Subcutaneous abdominal adipose tissue (tissue), 5 donors: Measurements from ENCODE around the gene ITPA.
"Not testable (repeated sequence)": the region's sequence is repeated elsewhere in the genome, so short reads cannot be mapped to it uniquely, and the experiment has no call there.

ENCODE experiments used
- H3K27ac ChIP-seq: one replicate; pipeline ENCODE4 v1.7.0; 2013; ENCODE audit warnings: low read depth, mild to moderate bottlenecking, inconsistent platforms, low read length, moderate library complexity
- H3K27me3 ChIP-seq, 5 donors: one replicate each; pipeline ENCODE4 v1.7.0; 2013; ENCODE audit warnings: low read length in 5 of 5, inconsistent platforms in 1 of 5; ENCODE audit not compliant: control insufficient read depth in 5 of 5, insufficient read depth in 4 of 5
- H3K36me3 ChIP-seq, 5 donors: one replicate each; pipeline ENCODE4 v1.7.0; 2013; ENCODE audit warnings: low read length in 5 of 5; ENCODE audit not compliant: control insufficient read depth in 5 of 5, insufficient read depth in 5 of 5
- H3K4me1 ChIP-seq, 5 donors: one replicate each; pipeline ENCODE4 v1.7.0; 2013; ENCODE audit warnings: low read length in 5 of 5, mild to moderate bottlenecking in 3 of 5, moderate library complexity in 1 of 5; ENCODE audit not compliant: control insufficient read depth in 5 of 5, insufficient read depth in 5 of 5
- H3K4me3 ChIP-seq, 5 donors: one replicate each; pipeline ENCODE4 v1.7.0; 2013; ENCODE audit warnings: low read length in 5 of 5, low read depth in 1 of 5
- H3K9ac ChIP-seq, 5 donors: one replicate each; pipeline ENCODE4 v1.7.0; 2013; ENCODE audit warnings: low read length in 5 of 5, mild to moderate bottlenecking in 4 of 5, moderate library complexity in 3 of 5
- H3K9me3 ChIP-seq, 5 donors: one replicate each; pipeline ENCODE4 v1.7.0; 2013; ENCODE audit warnings: low read length in 5 of 5; ENCODE audit not compliant: control insufficient read depth in 5 of 5
- donor health status: healthy.
- donor health status: healthy.
- donor health status: healthy.
- donor health status: healthy.
- donor health status: healthy.

ITPA gene

DNA sequence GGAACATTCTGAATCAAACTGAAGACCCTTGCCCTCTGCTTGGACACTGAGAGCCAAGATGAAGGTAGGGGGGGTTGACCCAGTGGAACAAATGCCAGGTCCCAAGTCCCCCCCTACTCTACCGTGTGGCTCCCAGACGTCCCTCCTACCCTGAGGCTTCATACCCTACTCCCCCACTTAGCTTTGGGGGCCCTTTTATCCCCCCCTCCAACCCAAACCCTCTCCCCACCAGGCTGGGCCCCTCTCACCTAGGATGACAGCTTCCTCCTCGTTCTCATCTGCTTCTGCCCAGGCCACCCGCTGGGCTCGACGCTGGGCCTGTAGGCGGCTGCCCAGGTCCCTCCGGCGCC lies 6.4 kb upstream of the ITPA start:
- H3K4me1 ChIP-seq: peaks cover 0 to 20% (median 18%) of the 10 kb centered on the region in 5 donors
- no peaks in the 10 kb centered on the region for H3K27me3 ChIP-seq
- H3K9ac ChIP-seq: peak overlapping the region in 4 of 5 donors; percentile 83 to 96 (median 94)
- H3K27ac ChIP-seq: no peak overlapping the region
- peaks cover 0 to 24% (median 20%) of the 10 kb centered on the region in 5 donors for H3K36me3 ChIP-seq
- peak overlapping the region; percentile 35 to 98 (median 92) for H3K4me3 ChIP-seq
- no peaks in the 10 kb centered on the region for H3K9me3 ChIP-seq

DNA sequence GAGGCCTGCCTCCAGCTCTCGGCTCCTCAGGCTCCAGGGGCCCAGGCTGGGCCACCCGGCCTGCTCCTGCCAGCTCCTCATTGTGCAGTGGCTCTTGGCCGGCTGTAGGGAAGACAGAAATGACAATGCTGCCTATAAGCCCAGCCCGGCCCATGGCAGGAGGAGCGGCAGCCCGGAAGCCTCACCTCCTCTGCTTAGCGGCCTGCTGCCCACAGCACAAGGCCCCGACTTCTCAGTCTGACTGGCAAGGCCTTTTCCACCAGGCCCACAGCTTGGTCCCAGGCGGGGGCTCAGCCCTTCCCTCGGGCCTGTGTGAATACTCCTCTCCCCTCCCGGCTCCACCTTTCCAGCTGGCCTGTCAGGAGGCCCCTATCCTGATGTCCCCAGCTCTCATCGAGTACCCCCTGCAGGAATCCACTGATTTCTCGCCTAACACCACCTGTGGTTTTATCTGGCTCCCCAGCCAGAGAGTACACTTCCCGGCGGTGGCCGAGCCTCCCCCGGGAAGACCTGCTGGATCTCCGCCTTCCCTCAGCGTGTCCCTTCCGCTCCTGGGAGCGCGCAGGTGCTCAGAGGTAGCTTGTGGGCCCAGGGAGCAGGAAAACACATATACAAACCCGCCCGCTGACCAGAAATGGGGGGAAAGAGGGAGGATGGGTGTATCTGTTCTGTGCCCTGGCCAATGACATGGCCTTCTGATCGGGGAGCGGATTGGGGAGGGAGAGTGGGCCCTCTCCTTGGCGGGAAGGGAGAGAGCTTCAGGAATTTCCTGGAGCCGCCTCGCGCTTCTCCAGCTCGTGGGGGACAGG lies 5.8 kb upstream of the ITPA start:
- H3K27me3 ChIP-seq: no peaks in the 10 kb centered on the region
- peak overlapping the region; percentile 83 to 96 (median 93) for H3K9ac ChIP-seq
- no peaks in the 10 kb centered on the region for H3K9me3 ChIP-seq
- peaks cover 0 to 24% (median 20%) of the 10 kb centered on the region in 5 donors for H3K4me1 ChIP-seq
- H3K36me3 ChIP-seq: peaks cover 0 to 24% (median 20%) of the 10 kb centered on the region in 5 donors
- peak overlapping the region; percentile 78 for H3K27ac ChIP-seq
- H3K4me3 ChIP-seq: peak overlapping the region; percentile 90 to 98 (median 92)

DNA sequence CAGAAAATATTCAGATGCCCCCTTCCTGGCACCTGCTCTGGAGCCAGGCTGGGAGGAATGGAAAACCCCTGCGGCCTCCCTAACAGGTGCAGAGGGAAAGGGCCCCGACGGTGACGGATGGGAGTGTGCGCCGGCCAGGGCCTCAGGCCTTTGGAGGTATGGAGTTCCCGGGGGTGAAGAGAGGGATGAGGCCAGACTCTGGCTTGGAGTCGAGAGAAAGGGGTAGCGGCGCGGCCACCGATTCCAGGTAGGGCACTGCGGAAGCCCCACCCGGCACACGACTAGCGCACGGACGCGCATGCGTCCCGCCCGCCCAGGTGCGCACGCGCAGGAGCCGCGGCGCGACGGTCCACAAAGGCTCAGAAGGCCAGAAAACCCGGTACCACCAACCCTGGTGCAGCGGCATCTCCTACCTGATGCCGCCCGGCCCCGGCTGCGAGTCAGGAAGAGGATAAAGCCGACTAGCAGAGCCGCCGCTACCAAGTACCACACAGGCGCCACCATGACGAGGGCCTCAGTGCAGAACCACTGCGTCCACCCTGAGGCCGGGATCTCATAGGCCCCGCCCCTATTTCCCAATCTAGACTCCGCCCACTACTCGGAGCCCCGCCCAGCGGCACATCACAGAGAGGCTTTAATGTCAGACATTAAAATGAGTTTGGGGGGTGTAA lies 5.0 kb upstream of the ITPA start, which contains the start of gene DDRGK1:
Gene DDRGK1, minus strand, starts transcription at position 559 of the 671 bp plus-strand sequence. Its CDS starts 55 bp downstream, at position 504.
- Histone ChIP-seq H3K4me3 (peak within 1 kb of the TSS; percentile 90 to 98 (median 92)), H3K9me3 (no peaks in the 10 kb centered on the region)

DNA sequence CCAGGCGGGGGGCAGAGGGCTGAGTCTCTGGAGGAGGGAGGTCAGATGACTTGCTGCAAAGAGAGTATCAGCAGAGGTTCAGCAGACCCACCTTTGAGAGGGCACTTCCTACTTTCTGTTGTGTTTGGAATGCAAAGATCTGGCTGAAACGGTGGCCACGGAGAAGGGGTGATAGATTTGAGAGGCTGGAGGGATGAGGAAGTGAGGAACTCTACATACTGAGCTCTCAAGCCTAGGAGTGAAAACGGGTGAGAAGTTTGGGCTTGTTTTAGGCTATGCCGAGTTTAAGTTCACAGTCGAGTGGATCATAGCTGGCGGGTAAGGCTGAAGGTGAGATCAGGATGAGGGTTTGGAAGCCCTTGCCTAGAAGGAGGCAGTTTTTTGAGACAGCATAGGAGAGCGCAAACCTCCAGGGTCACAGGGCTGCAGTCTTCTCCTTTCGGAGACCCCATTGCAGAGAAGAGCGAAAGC lies 477 bp upstream of the ITPA start:
- Histone ChIP-seq H3K9me3 (no peaks in the 10 kb centered on the region), H3K4me3 (peak overlapping the region; percentile 87 to 99 (median 96)), H3K27me3 (no peaks in the 10 kb centered on the region), H3K27ac (peak overlapping the region; percentile 79), H3K36me3 (peaks cover 0 to 8% (median 7%) of the 10 kb centered on the region in 5 donors), H3K4me1 (peaks cover 7 to 27% (median 25%) of the 10 kb centered on the region in 5 donors), H3K9ac (peak overlapping the region; percentile 63 to 96 (median 83))

More for the DNA sequence above, 5.0 kb upstream of the ITPA start, which contains the start of gene DDRGK1:
- Histone ChIP-seq H3K27me3 (no peaks in the 10 kb centered on the region), H3K27ac (peak within 1 kb of the TSS; percentile 78), H3K9ac (peak within 1 kb of the TSS; percentile 83 to 96 (median 93)), H3K4me1 (peaks cover 0 to 29% (median 25%) of the 10 kb centered on the region in 5 donors), H3K36me3 (peaks cover 0 to 18% (median 14%) of the 10 kb centered on the region in 5 donors)

DNA sequence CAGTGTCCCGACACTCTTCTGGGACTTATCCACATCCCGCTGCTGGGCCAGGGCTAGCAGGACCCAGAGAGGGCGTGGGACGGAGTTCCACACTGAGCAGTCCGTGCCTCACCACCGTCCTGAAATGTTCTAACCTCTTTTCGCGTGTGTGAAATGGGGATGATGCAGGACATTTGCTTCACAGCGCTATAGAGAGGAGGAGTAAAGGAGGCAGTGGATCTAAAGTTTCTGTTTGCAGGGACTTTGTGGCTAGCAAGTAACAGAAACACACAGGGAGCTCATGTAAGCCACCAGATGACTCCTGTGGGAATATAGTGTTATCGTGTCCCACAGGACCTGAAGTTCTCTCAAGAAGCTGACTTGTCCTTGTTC lies 634 bp downstream of the ITPA start:
- Histone ChIP-seq H3K4me1 (peaks cover 7 to 22% (median 19%) of the 10 kb centered on the region in 5 donors), H3K9ac (peak overlapping the region; percentile 63 to 96 (median 83)), H3K36me3 (peaks cover 0 to 14% (median 12%) of the 10 kb centered on the region in 5 donors), H3K4me3 (peak overlapping the region; percentile 87 to 99 (median 96)), H3K27ac (peak overlapping the region; percentile 79), H3K27me3 (no peaks in the 10 kb centered on the region), H3K9me3 (no peaks in the 10 kb centered on the region)

DNA sequence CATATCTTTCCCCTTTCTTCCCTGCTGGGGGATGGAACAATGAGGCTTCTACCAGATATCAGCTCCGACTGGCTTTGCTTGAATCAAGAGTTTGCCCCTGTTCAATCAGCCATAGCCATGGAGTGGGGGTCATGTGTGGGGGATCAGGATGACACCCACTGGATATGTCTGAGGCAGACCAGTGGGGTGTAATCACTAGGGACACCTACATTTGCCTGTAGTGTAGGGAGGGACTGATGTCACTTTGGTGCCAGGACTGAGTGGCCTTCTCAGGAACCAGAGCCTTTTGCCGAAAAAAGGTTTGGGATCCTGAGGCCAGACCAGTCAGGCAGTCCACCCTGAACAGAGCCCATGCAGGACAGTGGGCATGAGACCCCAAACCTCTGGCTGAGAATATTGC lies 1.0 kb downstream of the ITPA start:
- no peaks in the 10 kb centered on the region for H3K9me3 ChIP-seq
- H3K4me1 ChIP-seq: peaks cover 7 to 22% (median 19%) of the 10 kb centered on the region in 5 donors
- H3K27ac ChIP-seq: no peak overlapping the region
- H3K4me3 ChIP-seq: peak overlapping the region; percentile 87 to 99 (median 96)
- H3K36me3 ChIP-seq: peaks cover 0 to 18% (median 16%) of the 10 kb centered on the region in 5 donors
- H3K9ac ChIP-seq: peak overlapping the region; percentile 63 to 96 (median 83)
- no peaks in the 10 kb centered on the region for H3K27me3 ChIP-seq

DNA sequence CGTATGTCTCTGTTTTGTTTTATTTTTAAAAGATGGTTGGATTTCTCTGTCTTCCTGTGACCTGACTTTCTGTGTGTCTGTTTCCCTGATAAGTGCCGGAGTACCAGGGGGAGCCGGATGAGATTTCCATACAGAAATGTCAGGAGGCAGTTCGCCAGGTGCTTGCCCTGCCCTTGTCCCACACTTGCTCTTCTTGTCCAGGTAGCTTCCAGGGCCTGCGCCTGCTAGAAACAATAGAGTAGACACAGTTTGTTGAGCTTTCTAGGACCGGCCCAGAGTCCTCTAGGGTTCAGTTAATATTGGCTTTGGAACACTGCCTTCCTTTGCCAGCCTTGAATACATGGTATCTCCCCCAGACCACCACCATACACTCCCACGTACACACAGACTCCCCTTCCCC lies 3.9 kb downstream of the ITPA start:
- Histone ChIP-seq H3K36me3 (peaks cover 0 to 23% (median 19%) of the 10 kb centered on the region in 5 donors), H3K9me3 (no peaks in the 10 kb centered on the region), H3K27ac (no peak overlapping the region), H3K4me3 (no peak overlapping the region), H3K9ac (no peak overlapping the region), H3K27me3 (no peaks in the 10 kb centered on the region), H3K4me1 (peaks cover 7 to 22% (median 19%) of the 10 kb centered on the region in 5 donors)

DNA sequence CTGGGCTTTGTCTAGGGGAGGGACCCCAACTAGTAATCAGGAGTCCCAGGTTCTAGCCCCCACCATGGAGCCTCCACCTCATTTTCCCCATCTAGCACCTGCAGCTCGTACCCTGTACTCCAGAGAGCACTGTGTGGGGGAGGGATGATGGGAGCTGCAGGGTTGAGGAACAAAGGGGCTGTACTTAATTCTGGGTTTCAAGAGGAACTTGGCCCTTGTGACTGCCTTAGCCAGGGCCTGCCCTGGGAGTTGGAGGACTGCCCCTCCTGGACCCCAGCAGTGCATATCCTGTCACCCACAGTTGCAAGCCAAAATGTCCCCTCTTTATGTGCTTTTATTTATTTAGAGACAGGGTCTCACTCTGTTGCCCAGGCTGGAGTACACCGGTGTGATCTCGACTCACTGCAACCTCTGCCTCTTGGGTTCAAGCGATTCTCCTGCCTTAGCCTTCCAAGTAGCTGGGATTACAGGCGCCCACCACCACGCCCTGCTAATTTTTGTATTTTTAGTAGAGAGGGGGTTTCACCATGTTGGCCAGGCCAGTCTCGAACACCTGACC lies 6.1 kb downstream of the ITPA start:
- H3K4me3 ChIP-seq, H3K27ac ChIP-seq, H3K27me3 ChIP-seq, H3K9ac ChIP-seq, H3K9me3 ChIP-seq: not testable (repeated sequence)
- Histone ChIP-seq H3K36me3 (peaks cover 0 to 28% (median 22%) of the 10 kb centered on the region in 5 donors), H3K4me1 (peaks cover under 1 to 11% (median 9%) of the 10 kb centered on the region in 5 donors)

DNA sequence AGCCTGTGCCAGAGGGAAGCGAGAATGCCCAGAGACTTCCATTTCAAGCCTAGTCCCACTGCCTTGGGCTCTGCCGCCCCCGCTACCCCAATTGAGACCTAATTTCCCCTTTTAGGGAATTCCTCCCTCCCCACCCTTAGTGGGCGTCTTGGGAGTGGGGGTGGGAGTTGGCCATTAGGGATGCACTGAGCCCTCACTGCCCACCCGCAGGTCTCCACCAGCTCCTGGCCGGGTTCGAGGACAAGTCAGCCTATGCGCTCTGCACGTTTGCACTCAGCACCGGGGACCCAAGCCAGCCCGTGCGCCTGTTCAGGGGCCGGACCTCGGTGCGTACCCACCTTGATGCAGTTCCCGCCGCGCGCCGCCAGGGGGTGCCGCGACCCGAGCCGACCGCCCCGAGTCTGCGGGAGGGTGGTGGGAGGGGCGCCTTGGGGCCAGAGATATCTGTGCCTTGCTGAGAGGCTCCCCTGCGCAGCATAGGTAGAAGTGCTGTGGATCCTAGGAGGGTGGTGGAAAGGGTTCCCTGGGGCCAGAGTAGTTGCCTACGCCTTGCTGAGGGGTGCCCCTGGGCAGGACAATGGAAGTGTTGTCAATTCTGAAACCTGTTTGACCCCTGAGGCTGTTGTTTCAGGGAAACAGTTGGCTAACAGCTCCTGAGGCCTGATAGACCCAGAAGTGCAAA lies 9.2 kb downstream of the ITPA start:
- H3K36me3 ChIP-seq: peaks cover 0 to 52% (median 43%) of the 10 kb centered on the region in 5 donors
- H3K9ac ChIP-seq: no peak overlapping the region

More for the DNA sequence above, 9.2 kb downstream of the ITPA start:
- Histone ChIP-seq H3K27me3 (no peaks in the 10 kb centered on the region), H3K4me3 (no peak overlapping the region), H3K4me1 (peaks cover 0 to 8% (median 7%) of the 10 kb centered on the region in 5 donors), H3K27ac (no peak overlapping the region), H3K9me3 (no peaks in the 10 kb centered on the region)
